Prostate gland (tissue), 2 donors: ENCODE results near the gene FAM181A. TPM values are rescaled to one million over a fixed set of nuclear protein-coding genes. Genes with fewer than 3 reads are reported as not detected.

Experiments used
- DNase-seq: peaks from one replicate; pipeline ENCODE4 v3.0.0-alpha.2; 2019; ENCODE audit warnings: low spot score
- H3K27ac ChIP-seq, 2 donors: fragments of 200-600 bp; sonication (generic); 2 replicates each; pipeline ENCODE4 v1.5.1; 2017 to 2019
- H3K27me3 ChIP-seq: fragments of 200-600 bp; sonication (generic); replicated peaks from 2 replicates; pipeline ENCODE4 v1.5.1; 2019; ENCODE audit not compliant: insufficient read depth
- H3K36me3 ChIP-seq, 2 donors: fragments of 200-600 bp; sonication (generic); 1 replicate in 1 of 2; 2 replicates in 1 of 2; pipeline versions ENCODE4 v1.5.1 to v1.8.1; 2017 to 2019
- H3K4me1 ChIP-seq: fragments of 200-600 bp; sonication (generic); replicated peaks from 2 replicates; pipeline ENCODE4 v1.5.1; 2019
- H3K4me3 ChIP-seq, 2 donors: fragments of 200-600 bp; sonication (generic); 2 replicates each; pipeline ENCODE4 v1.5.1; 2017 to 2019
- H3K9me3 ChIP-seq: fragments of 200-600 bp; sonication (generic); 2 replicates; pipeline ENCODE4 v1.5.1; 2017
- POLR2A ChIP-seq: fragments of 450-650 bp; IDR thresholded peaks from one replicate; pipeline ENCODE4 v1.6.1; 2016; ENCODE audit warnings: antibody characterized with exemption, mild to moderate bottlenecking
- POLR2AphosphoS5 ChIP-seq: sonication (generic); formaldehyde crosslinking; IDR thresholded peaks from one replicate; pipeline ENCODE4 v1.6.1; 2017; ENCODE audit warnings: antibody characterized with exemption
- WGBS: methylation state at CpG from one replicate; pipeline ENCODE4 v1.1.5; 2018; 5-methylcytosine and 5-hydroxymethylcytosine counted together
- intact Hi-C: fragments of 100-400 bp; cut with DNase I; formaldehyde crosslinking; loops from one replicate; pipeline ENCODE4 v1.14.2; 2022
- total RNA-seq, 2 donors: library from RNA; depleted of rRNA; stranded (reverse); fragments of >200 nt; gene quantifications; one replicate each; pipeline ENCODE4 v1.1.0, GENCODE V29; 2016
- TF ChIP-seq, protein P1 (sequence below), 4 experiments: fragments of 200-600 bp in 2 of 4; fragments of 450-650 bp in 2 of 4; sonication (generic) in 2 of 4; IDR thresholded peaks; 1 replicate in 3 of 4; 2 replicates in 1 of 4; pipeline ENCODE4 v1.5.1; 2016 to 2019; ENCODE audit warnings: antibody characterized with exemption in 4 of 4, mild to moderate bottlenecking in 2 of 4, moderate library complexity in 2 of 4

The FAM181A gene
- total RNA-seq, 2 donors from 2014 or later = 3.1 TPM; not detected in 1

DNA sequence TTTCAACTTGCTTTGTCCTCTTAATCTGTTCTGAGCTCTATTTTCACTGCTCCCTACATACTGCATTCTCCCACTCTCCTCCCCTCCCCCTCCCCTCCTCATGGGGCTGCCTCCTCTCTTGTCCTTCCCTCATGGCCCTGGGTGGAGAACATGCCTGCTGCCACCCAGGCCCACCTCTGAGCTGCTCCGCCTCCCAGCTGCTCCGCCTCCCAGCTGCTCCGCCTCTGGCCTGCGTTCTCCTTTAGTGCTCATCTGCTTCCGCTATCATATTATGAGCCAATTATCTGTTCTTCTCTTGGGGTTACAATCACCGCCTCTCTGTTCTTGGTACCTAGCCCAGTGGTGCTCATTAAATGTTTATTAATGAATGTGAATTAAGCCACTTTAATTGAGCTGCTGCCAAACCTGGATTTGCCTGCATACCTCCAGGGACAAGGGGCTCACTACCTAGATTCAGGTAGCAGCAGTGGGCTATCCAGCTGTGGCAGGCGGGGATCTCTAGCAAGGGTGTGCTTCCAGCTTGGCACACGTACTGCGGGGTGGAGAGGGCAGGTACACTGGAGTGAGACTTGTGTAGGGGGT, 32.0 kb upstream of the FAM181A start:
- no peaks in the 10 kb centered on the region for H3K36me3 ChIP-seq
- 86% methylated on average over 9 of the region's 9 CpGs for WGBS
- no peak overlapping the region for H3K4me3 ChIP-seq
- no peaks in the 10 kb centered on the region for H3K27me3 ChIP-seq
- no peaks in the 10 kb centered on the region for H3K4me1 ChIP-seq
- TF ChIP-seq POLR2A (no peak), POLR2AphosphoS5 (no peak)
- TF ChIP-seq, protein P1, sequence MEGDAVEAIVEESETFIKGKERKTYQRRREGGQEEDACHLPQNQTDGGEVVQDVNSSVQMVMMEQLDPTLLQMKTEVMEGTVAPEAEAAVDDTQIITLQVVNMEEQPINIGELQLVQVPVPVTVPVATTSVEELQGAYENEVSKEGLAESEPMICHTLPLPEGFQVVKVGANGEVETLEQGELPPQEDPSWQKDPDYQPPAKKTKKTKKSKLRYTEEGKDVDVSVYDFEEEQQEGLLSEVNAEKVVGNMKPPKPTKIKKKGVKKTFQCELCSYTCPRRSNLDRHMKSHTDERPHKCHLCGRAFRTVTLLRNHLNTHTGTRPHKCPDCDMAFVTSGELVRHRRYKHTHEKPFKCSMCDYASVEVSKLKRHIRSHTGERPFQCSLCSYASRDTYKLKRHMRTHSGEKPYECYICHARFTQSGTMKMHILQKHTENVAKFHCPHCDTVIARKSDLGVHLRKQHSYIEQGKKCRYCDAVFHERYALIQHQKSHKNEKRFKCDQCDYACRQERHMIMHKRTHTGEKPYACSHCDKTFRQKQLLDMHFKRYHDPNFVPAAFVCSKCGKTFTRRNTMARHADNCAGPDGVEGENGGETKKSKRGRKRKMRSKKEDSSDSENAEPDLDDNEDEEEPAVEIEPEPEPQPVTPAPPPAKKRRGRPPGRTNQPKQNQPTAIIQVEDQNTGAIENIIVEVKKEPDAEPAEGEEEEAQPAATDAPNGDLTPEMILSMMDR (IDR thresholded peaks at IDR 0.05) = no peak
- DNase-seq = no peak
- intact Hi-C loops = no loop called here
- H3K9me3 ChIP-seq = no peaks in the 10 kb centered on the region
- no peak overlapping the region for H3K27ac ChIP-seq

DNA sequence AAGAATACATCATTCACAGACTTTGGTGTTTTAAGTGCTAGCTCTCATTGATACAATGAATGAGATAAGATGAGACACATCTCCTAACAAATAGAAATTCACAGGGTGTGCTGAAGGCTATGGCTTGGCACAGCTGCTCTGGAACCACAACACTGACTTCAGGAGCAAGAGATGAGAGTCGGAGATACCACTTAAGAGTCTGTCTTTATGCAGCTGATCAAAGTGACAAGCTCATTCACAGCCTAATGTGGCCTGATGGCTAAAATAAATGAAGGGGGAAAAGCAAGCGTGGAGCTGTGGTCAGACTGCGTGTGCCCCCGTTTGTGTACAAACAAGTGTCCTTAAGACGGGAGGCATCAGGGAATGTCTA, 29.7 kb upstream of the FAM181A start:
- no peak overlapping the region for H3K27ac ChIP-seq
- H3K27me3 ChIP-seq = no peaks in the 10 kb centered on the region
- no peaks in the 10 kb centered on the region for H3K9me3 ChIP-seq
- H3K4me3 ChIP-seq = no peak overlapping the region
- H3K36me3 ChIP-seq = no peaks in the 10 kb centered on the region
- 61% methylated on average over 5 of the region's 5 CpGs for WGBS
- no peaks in the 10 kb centered on the region for H3K4me1 ChIP-seq
- TF ChIP-seq, protein P1 (IDR thresholded peaks at IDR 0.05) = no peak
- no peak for TF ChIP-seq POLR2A
- TF ChIP-seq POLR2AphosphoS5 = peak; percentile 14
- no peak for DNase-seq
- intact Hi-C loops = no loop called here

DNA sequence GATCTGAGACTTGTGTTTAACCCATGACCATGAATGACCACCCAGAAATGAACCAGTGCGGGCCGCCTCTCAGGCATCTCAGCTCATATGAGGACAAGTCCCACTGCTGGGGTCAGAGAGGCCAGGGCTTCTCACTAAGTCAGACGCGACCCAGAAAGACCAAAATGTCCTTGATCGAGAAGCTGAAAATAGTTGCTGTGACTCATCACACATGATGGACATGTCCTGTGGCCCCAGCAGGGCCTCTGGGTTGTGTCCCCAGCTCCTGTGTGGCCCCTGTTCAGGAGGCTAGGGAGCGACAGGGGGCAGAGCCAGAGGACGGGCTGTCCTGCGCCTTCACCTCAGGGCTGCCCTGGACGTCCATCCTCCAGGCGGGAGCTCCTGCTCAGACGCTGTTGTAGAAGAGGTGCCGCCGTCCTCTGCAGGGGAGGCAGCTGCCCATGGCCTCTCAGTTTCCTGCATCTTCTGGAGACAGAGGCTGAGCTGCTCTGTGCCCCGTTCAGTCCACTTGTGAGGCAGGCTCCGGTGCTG, 29.0 kb upstream of the FAM181A start:
- no peaks in the 10 kb centered on the region for H3K36me3 ChIP-seq
- intact Hi-C loops = no loop called here
- TF ChIP-seq POLR2A = no peak
- TF ChIP-seq, protein P1 (IDR thresholded peaks at IDR 0.05) = no peak
- TF ChIP-seq POLR2AphosphoS5 = no peak
- no peak overlapping the region for H3K4me3 ChIP-seq
- no peaks in the 10 kb centered on the region for H3K4me1 ChIP-seq
- no peak overlapping the region for H3K27ac ChIP-seq
- no peaks in the 10 kb centered on the region for H3K27me3 ChIP-seq
- H3K9me3 ChIP-seq = no peaks in the 10 kb centered on the region
- 92% methylated on average over 15 of the region's 15 CpGs for WGBS
- no peak for DNase-seq

DNA sequence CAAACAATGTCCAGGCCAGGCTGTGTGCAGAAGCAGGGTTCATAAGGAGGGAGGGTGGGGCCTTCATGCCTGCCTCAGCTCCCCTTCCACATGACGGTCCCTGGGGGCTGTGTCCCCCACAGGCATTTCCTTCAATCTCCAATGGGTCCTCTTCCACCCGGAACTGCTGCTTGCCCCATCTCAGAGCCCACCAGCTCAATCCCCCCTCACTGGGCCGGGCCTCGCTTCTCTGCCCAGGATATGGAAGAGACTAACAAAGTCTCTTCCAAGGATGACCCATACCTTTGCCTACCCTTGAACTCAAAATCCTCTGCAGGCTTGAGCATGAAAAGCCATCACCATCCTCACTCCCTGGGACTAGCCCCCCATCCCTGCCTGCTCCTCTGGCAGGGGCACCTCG, 28.4 kb upstream of the FAM181A start:
- Histone ChIP-seq H3K4me3 (no peak overlapping the region), H3K27me3 (no peaks in the 10 kb centered on the region), H3K36me3 (no peaks in the 10 kb centered on the region), H3K4me1 (no peaks in the 10 kb centered on the region), H3K9me3 (no peaks in the 10 kb centered on the region), H3K27ac (no peak overlapping the region)
- DNase-seq = no peak
- intact Hi-C loops = no loop called here
- no peak for TF ChIP-seq POLR2AphosphoS5
- TF ChIP-seq POLR2A = no peak
- TF ChIP-seq, protein P1 (IDR thresholded peaks at IDR 0.05) = no peak
- 100% methylated on average over 5 of the region's 5 CpGs for WGBS

DNA sequence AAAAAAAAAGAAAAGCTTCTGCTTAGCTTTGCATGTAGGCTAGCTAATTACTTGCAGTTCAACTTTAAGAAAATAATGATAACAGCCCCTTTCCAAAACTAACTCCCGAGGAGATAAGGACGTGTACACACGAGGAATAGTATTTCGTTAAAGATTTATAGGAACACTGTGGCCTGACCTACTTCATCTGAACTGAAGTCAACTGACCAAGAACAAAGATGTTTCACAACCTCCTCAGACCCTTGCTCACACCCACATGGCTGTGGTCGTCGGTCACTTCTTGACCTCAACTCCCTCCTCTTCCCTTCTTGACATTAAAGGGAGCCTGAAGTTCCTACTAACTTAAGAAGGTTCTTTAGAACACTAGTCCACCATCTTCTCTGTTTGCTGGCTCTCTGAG, 25.3 kb upstream of the FAM181A start:
- Histone ChIP-seq H3K36me3 (no peaks in the 10 kb centered on the region), H3K9me3 (no peaks in the 10 kb centered on the region), H3K27me3 (no peaks in the 10 kb centered on the region), H3K27ac (peak overlapping the region in 1 of 2 donors; percentile 73), H3K4me1 (no peaks in the 10 kb centered on the region), H3K4me3 (no peak overlapping the region)
- TF ChIP-seq POLR2A = no peak
- peak; percentile 74 for TF ChIP-seq POLR2AphosphoS5
- TF ChIP-seq, protein P1 (IDR thresholded peaks at IDR 0.05) = no peak
- intact Hi-C loops = no loop called here
- peak; percentile 22 for DNase-seq
- WGBS = 26% methylated on average over 6 of the region's 6 CpGs
